Upper lobe of left lung (tissue), 4 donors: ENCODE data around the gene DUSP8.

Experiments used
- CTCF ChIP-seq, 6 experiments: fragments of 450-650 bp in 4 of 6; fragments of 200-600 bp in 2 of 6; sonication (generic) in 2 of 6; IDR thresholded peaks; one replicate each; pipeline ENCODE4 v1.5.1; 2016 to 2019; ENCODE audit warnings: antibody characterized with exemption in 6 of 6
- EP300 ChIP-seq, 4 donors: sonication (generic); formaldehyde crosslinking; IDR thresholded peaks; one replicate each; pipeline ENCODE4 v1.5.1; 2017; ENCODE audit warnings: antibody characterized with exemption in 4 of 4, control low read depth in 2 of 4
- POLR2A ChIP-seq, 4 donors: fragments of 450-650 bp; IDR thresholded peaks; one replicate each; pipeline ENCODE4 v1.5.1; 2016 to 2017; ENCODE audit warnings: antibody characterized with exemption in 4 of 4, mild to moderate bottlenecking in 2 of 4
- POLR2AphosphoS5 ChIP-seq, 2 donors: sonication (generic); formaldehyde crosslinking; IDR thresholded peaks; one replicate each; pipeline ENCODE4 v1.5.1; 2017; ENCODE audit warnings: antibody characterized with exemption in 2 of 2

- TF ChIP-seq CTCF (IDR thresholded peaks at IDR 0.05) (no peak), POLR2AphosphoS5 (IDR thresholded peaks at IDR 0.05) (no peak), POLR2A (IDR thresholded peaks at IDR 0.05) (no peak), EP300 (IDR thresholded peaks at IDR 0.05) (no peak)
Observed at GRCh38 chr11:1504581-1505290, 67.3 kb downstream of the DUSP8 start.
